Vagina (tissue), 2 donors: ENCODE results near the gene SLC25A18. TPM values are rescaled to one million over a fixed set of nuclear protein-coding genes. Genes with fewer than 3 reads are reported as not detected.
A peak's percentile ranks its signal among the peaks of the same experiment; 100 is the strongest.

Source experiments
- DNase-seq, 2 donors: peaks; one replicate each; pipeline ENCODE4 v3.0.0-alpha.2; 2017; ENCODE audit errors: extremely low spot score in 2 of 2
- H3K27ac ChIP-seq: fragments of 200-600 bp; sonication (generic); one replicate; pipeline ENCODE4 v1.5.1; 2019
- H3K27me3 ChIP-seq: fragments of 200-600 bp; sonication (generic); one replicate; pipeline ENCODE4 v1.5.1; 2019
- H3K36me3 ChIP-seq, 2 donors: fragments of 200-600 bp; sonication (generic); one replicate each; pipeline ENCODE4 v1.5.1; 2017 to 2019
- H3K4me1 ChIP-seq: fragments of 200-600 bp; sonication (generic); one replicate; pipeline ENCODE4 v1.5.1; 2019
- H3K4me3 ChIP-seq, 2 donors: fragments of 200-600 bp; sonication (generic); 1 replicate in 1 of 2; 2 replicates in 1 of 2; pipeline ENCODE4 v1.5.1; 2016 to 2019
- H3K9me3 ChIP-seq: fragments of 200-600 bp; sonication (generic); one replicate; pipeline ENCODE4 v1.5.1; 2019
- POLR2A ChIP-seq, 2 donors: fragments of 450-650 bp; IDR thresholded peaks; one replicate each; pipeline ENCODE4 v1.6.1; 2017; ENCODE audit warnings: antibody characterized with exemption in 2 of 2, mild to moderate bottlenecking in 2 of 2, moderate library complexity in 2 of 2
- POLR2AphosphoS5 ChIP-seq, 2 donors: sonication (generic); formaldehyde crosslinking; IDR thresholded peaks; one replicate each; pipeline ENCODE4 v1.9.0; 2017; ENCODE audit warnings: antibody characterized with exemption in 2 of 2, mild to moderate bottlenecking in 2 of 2, low read depth in 1 of 2; ENCODE audit not compliant: insufficient read depth in 1 of 2
- intact Hi-C: fragments of 100-400 bp; cut with DNase I; formaldehyde crosslinking; loops from one replicate; pipeline ENCODE4 v1.15.1; 2023
- total RNA-seq: library from RNA; depleted of rRNA; stranded (reverse); fragments of >200 nt; gene quantifications from one replicate; pipeline ENCODE4 v1.2.3, GENCODE V29; 2016
- TF ChIP-seq, protein P1 (sequence below), 3 experiments: fragments of 450-650 bp in 2 of 3; fragments of 200-600 bp in 1 of 3; sonication (generic) in 1 of 3; IDR thresholded peaks; one replicate each; pipeline ENCODE4 v1.5.1; 2017 to 2019; ENCODE audit warnings: antibody characterized with exemption in 3 of 3, mild to moderate bottlenecking in 2 of 3, moderate library complexity in 2 of 3

SLC25A18 gene
- total RNA-seq, 1 donor from 2014 or later = 5.9 TPM

DNA sequence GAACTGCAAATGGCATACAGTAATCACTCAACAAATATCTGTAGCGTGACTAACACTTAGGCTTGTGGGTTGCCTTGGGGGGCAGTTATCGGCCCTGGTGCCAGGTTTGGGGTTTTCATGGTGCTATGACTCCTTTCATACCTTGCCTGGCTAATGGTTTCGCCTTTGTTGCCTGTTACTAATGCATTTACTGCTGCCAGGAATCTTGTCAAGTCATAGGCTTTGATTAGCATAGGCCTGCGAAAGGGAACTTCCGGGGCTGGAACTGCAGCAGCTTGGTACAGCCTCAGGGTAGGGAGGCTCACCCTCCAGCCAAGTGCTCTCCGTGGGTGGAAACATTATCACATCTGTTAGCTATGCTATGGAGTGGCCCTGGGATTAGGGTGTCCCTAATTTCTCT, 13.2 kb downstream of the SLC25A18 start:
- no peak for DNase-seq
- no peak overlapping the region for H3K4me3 ChIP-seq
- intact Hi-C loops = no loop called here
- no peaks in the 10 kb centered on the region for H3K9me3 ChIP-seq
- no peak for TF ChIP-seq POLR2A (IDR thresholded peaks at IDR 0.05)
- TF ChIP-seq, protein P1, sequence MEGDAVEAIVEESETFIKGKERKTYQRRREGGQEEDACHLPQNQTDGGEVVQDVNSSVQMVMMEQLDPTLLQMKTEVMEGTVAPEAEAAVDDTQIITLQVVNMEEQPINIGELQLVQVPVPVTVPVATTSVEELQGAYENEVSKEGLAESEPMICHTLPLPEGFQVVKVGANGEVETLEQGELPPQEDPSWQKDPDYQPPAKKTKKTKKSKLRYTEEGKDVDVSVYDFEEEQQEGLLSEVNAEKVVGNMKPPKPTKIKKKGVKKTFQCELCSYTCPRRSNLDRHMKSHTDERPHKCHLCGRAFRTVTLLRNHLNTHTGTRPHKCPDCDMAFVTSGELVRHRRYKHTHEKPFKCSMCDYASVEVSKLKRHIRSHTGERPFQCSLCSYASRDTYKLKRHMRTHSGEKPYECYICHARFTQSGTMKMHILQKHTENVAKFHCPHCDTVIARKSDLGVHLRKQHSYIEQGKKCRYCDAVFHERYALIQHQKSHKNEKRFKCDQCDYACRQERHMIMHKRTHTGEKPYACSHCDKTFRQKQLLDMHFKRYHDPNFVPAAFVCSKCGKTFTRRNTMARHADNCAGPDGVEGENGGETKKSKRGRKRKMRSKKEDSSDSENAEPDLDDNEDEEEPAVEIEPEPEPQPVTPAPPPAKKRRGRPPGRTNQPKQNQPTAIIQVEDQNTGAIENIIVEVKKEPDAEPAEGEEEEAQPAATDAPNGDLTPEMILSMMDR (IDR thresholded peaks at IDR 0.05) = no peak
- no peak for TF ChIP-seq POLR2AphosphoS5 (IDR thresholded peaks at IDR 0.05; ENCODE audit: insufficient read depth in 1 of 2, low read depth in 1 of 2)
- peaks cover 6% of the 10 kb centered on the region for H3K4me1 ChIP-seq
- H3K36me3 ChIP-seq = no peaks in the 10 kb centered on the region
- H3K27ac ChIP-seq = no peak overlapping the region
- no peaks in the 10 kb centered on the region for H3K27me3 ChIP-seq

DNA sequence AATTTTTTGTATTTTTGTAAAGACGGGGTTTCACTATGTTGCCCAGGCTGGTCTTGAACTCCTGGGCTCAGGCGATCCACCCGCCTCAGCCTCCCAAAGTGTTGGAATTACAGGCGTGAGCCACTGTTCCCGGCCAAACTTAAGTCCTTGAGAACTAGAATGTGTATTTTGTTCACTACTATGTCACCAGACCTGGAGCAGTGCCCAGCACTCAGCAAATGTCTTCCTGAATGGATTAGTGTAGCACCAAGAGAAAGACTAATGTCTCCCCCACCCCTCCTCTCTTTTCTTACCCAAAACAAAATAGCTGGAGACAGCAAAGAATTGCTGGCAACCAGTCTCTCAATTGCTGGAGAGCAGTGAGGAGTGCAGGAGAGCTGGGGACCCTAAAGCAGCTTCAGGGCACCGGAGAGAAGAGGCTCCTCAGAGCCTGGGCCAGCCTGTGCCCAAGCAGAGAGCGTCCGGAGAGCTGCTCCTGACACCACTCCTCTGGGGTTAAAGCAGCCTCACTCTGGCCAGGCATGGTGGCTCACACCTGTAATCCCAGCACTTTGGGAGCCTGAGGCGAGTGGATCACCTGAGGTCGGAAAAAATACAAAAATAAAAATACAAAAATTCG, 14.9 kb downstream of the SLC25A18 start:
- H3K4me3 ChIP-seq = no peak overlapping the region
- H3K27me3 ChIP-seq = no peaks in the 10 kb centered on the region
- H3K27ac ChIP-seq = no peak overlapping the region
- no peaks in the 10 kb centered on the region for H3K9me3 ChIP-seq
- TF ChIP-seq POLR2AphosphoS5 (IDR thresholded peaks at IDR 0.05; ENCODE audit: insufficient read depth in 1 of 2, low read depth in 1 of 2) (no peak), POLR2A (IDR thresholded peaks at IDR 0.05) (no peak)
- TF ChIP-seq, protein P1 (IDR thresholded peaks at IDR 0.05) = no peak
- no peaks in the 10 kb centered on the region for H3K36me3 ChIP-seq
- no peak for DNase-seq
- intact Hi-C loops = no loop called here
- no peaks in the 10 kb centered on the region for H3K4me1 ChIP-seq

GRCh38 chr22:17579535-17579981, 16.3 kb downstream of the SLC25A18 start:
- intact Hi-C loops = no loop called here
- peak in 1 of 2 donors; percentile 85 for DNase-seq
- Histone ChIP-seq H3K36me3 (no peaks in the 10 kb centered on the region), H3K9me3 (no peaks in the 10 kb centered on the region), H3K4me3 (no peak overlapping the region), H3K27ac (no peak overlapping the region), H3K27me3 (no peaks in the 10 kb centered on the region), H3K4me1 (no peaks in the 10 kb centered on the region)
- TF ChIP-seq, protein P1 (IDR thresholded peaks at IDR 0.05) = no peak
- TF ChIP-seq POLR2A (IDR thresholded peaks at IDR 0.05) (no peak), POLR2AphosphoS5 (IDR thresholded peaks at IDR 0.05; ENCODE audit: insufficient read depth in 1 of 2, low read depth in 1 of 2) (no peak)

DNA sequence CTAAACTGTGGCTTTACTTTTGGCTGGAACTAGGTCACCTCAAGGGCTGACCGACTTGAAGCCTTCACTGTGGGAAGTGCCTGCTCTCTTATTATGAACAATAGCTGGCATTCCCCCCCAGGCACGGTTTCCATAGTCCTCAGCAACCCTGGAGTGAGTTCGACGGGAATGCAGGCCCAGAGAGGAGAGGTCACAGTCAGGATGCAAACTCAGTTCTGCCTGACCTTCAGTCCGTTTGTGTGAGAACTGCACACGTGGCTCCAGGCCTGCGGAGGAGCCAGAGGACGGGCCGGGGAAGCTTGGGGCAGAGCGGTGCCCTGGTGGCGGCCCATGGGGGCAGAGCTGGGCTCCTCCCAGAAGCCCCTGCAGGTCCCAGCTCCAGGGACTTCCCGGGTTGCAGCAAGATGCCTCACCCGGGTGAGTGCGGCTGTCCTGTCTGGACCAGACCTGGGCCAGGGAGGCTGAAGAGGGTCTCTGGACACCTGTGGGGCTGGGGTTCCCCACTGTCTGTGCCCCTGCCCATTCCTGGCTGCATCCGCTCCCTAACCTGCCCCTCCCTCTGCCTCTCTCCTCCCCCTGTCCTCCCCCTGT, 17.2 kb downstream of the SLC25A18 start:
- Histone ChIP-seq H3K27ac (no peak overlapping the region), H3K27me3 (no peaks in the 10 kb centered on the region), H3K9me3 (no peaks in the 10 kb centered on the region), H3K4me1 (no peaks in the 10 kb centered on the region), H3K4me3 (no peak overlapping the region), H3K36me3 (no peaks in the 10 kb centered on the region)
- intact Hi-C loops = no loop called here
- no peak for DNase-seq
- TF ChIP-seq POLR2A (IDR thresholded peaks at IDR 0.05) (no peak), POLR2AphosphoS5 (IDR thresholded peaks at IDR 0.05; ENCODE audit: insufficient read depth in 1 of 2, low read depth in 1 of 2) (no peak)
- TF ChIP-seq, protein P1 (IDR thresholded peaks at IDR 0.05) = no peak

GRCh38 chr22:17581056-17581455, 17.8 kb downstream of the SLC25A18 start:
- no peak overlapping the region for H3K27ac ChIP-seq
- no peaks in the 10 kb centered on the region for H3K36me3 ChIP-seq
- H3K9me3 ChIP-seq = no peaks in the 10 kb centered on the region
- TF ChIP-seq, protein P1 (IDR thresholded peaks at IDR 0.05) = no peak
- TF ChIP-seq POLR2AphosphoS5 (IDR thresholded peaks at IDR 0.05; ENCODE audit: insufficient read depth in 1 of 2, low read depth in 1 of 2) = no peak
- TF ChIP-seq POLR2A (IDR thresholded peaks at IDR 0.05) = no peak
- no peak overlapping the region for H3K4me3 ChIP-seq
- no peaks in the 10 kb centered on the region for H3K4me1 ChIP-seq
- no peak for DNase-seq
- no peaks in the 10 kb centered on the region for H3K27me3 ChIP-seq
- intact Hi-C loops = no loop called here
